PC-3 (cell line): ENCODE measurements around the gene INPP5K. TPM values are rescaled to one million over a fixed set of nuclear protein-coding genes. Genes with fewer than 3 reads are reported as not detected.

Experiments
- ATAC-seq: fragments of 200-7000 bp; cut with Tn5 transposase; 2 replicates; pipeline ENCODE4 v1.9.1; 2020; ENCODE audit warnings: mild to moderate bottlenecking, moderate library complexity
- BruUV-seq: library from RNA; stranded (reverse); fragments of 400-500 nt; replicated peaks from 2 replicates; lab custom pipeline; 2021; lab: Mats Ljungman, UMichigan
- CTCF ChIA-PET: fragments of 300-600 bp; sonication (Branson Sonifier 250); formaldehyde crosslinking; loops from one replicate; lab custom pipeline; 2022; ENCODE audit warnings: antibody characterized with exemption; lab: Charles Lee
- POLR2A ChIA-PET: fragments of 300-600 bp; sonication (Branson Sonifier 250); formaldehyde crosslinking; loops from one replicate; lab custom pipeline; 2022; ENCODE audit warnings: antibody characterized with exemption; ENCODE audit not compliant: unreplicated experiment; lab: Charles Lee
- DNase-seq: peaks from one replicate; pipeline ENCODE4 v3.0.0-alpha.2; 2015
- H2AFZ ChIP-seq: fragments of 300-600 bp; sonication (generic); 2 replicates; pipeline ENCODE4 v1.6.0; 2016; ENCODE audit warnings: antibody characterized with exemption, low read length
- H3F3A ChIP-seq: fragments of 300-600 bp; sonication (generic); one replicate; pipeline ENCODE4 v1.6.0; 2017; ENCODE audit warnings: antibody characterized with exemption, low read length, control low read depth, mild to moderate bottlenecking; ENCODE audit not compliant: unreplicated experiment
- H3K27ac ChIP-seq: fragments of 300-600 bp; sonication (generic); 2 replicates; pipeline ENCODE4 v1.5.1; 2016; ENCODE audit warnings: mild to moderate bottlenecking, low read length
- H3K27me3 ChIP-seq: fragments of 300-600 bp; sonication (generic); 2 replicates; pipeline ENCODE4 v1.6.1; 2016; ENCODE audit warnings: low read length, mixed read lengths
- H3K36me3 ChIP-seq: fragments of 300-600 bp; sonication (generic); 2 replicates; pipeline ENCODE4 v1.6.1; 2016; ENCODE audit warnings: low read depth, mixed run types, low read length, mixed read lengths
- H3K4me1 ChIP-seq: fragments of 300-600 bp; sonication (generic); 2 replicates; pipeline ENCODE4 v1.5.1; 2016; ENCODE audit warnings: low read length; ENCODE audit not compliant: insufficient read depth
- H3K4me2 ChIP-seq: fragments of 300-600 bp; sonication (generic); 2 replicates; pipeline ENCODE4 v1.6.0; 2016; ENCODE audit warnings: low read length
- H3K4me3 ChIP-seq: fragments of 300-600 bp; sonication (generic); 2 replicates; pipeline ENCODE4 v1.5.1; 2016; ENCODE audit warnings: mild to moderate bottlenecking, low read length, mixed read lengths
- H3K79me2 ChIP-seq: fragments of 300-600 bp; sonication (generic); 2 replicates; pipeline ENCODE4 v1.6.1; 2017; ENCODE audit warnings: low read length, mixed read lengths
- H3K9ac ChIP-seq: fragments of 300-600 bp; sonication (generic); 2 replicates; pipeline ENCODE4 v1.6.0; 2016; ENCODE audit warnings: mild to moderate bottlenecking, low read length
- H3K9me2 ChIP-seq: fragments of 300-600 bp; sonication (generic); replicated peaks from 2 replicates; pipeline ENCODE4 v1.6.1; 2016; ENCODE audit warnings: mixed run types, low read length, mixed read lengths
- H3K9me3 ChIP-seq: fragments of 300-600 bp; sonication (generic); 2 replicates; pipeline ENCODE4 v1.6.1; 2016; ENCODE audit warnings: low read length, mixed read lengths
- H4K20me1 ChIP-seq: fragments of 300-600 bp; sonication (generic); 2 replicates; pipeline ENCODE4 v1.6.1; 2016; ENCODE audit warnings: low read length, mixed read lengths
- EZH2 ChIP-seq: fragments of 300-600 bp; sonication (generic); IDR thresholded peaks from one replicate; pipeline ENCODE4 v1.6.1; 2017; ENCODE audit warnings: antibody characterized with exemption, mild to moderate bottlenecking, low read length; ENCODE audit not compliant: unreplicated experiment
- EZH2phosphoT487 ChIP-seq: fragments of 300-600 bp; sonication (generic); IDR thresholded peaks from 2 replicates; pipeline ENCODE4 v1.6.1; 2018; ENCODE audit warnings: mild to moderate bottlenecking, antibody characterized with exemption, low read length, borderline replicate concordance
- intact Hi-C: fragments of 100-400 bp; cut with micrococcal nuclease; formaldehyde crosslinking; loops from 2 replicates; pipeline ENCODE4 v1.9.0; 2023
- total RNA-seq: library from RNA; depleted of rRNA; stranded (reverse); fragments of >200 nt; gene quantifications from 2 replicates; pipeline ENCODE4 v1.2.3, GENCODE V29; 2014
- TF ChIP-seq, protein P1 (sequence below): fragments of 300-600 bp; sonication (generic); conservative IDR thresholded peaks from 2 replicates; pipeline ENCODE4 v1.5.1; 2017; ENCODE audit warnings: antibody characterized with exemption, low read depth, mild to moderate bottlenecking, low read length

INPP5K gene
- total RNA-seq, 1 experiment from 2014 or later, result 52.6 TPM

DNA sequence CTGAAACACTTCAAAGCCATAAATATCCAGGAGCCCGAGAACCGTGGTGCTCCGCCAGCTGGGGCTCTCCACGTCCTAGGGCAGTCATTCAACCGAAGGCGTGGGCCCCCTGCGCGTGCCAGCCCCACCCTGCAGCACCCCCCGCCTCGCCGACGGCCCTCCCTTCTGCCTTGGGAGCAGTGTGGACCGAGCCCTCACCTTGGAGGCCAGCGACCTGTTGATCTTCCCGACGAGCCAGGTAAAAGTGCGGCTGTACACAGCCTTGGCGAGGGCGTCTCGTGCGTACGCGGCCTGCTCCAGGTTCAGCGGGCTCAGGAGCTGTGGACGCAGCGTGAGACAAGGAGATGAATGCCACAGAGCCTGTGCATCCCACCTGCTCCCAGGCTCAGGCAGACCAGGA, 38.0 kb downstream of the INPP5K start:
- intact Hi-C loops, result no loop called here
- Histone ChIP-seq H3K9ac (no peak overlapping the region), H2AFZ (no peak overlapping the region), H3K4me3 (no peak overlapping the region), H3K79me2 (no peaks in the 10 kb centered on the region), H3K4me2 (no peak overlapping the region), H3K4me1 (no peaks in the 10 kb centered on the region), H3K27me3 (no peaks in the 10 kb centered on the region), H3K27ac (no peak overlapping the region), H3K9me3 (no peaks in the 10 kb centered on the region), H3K36me3 (no peaks in the 10 kb centered on the region; the same call in 1 of the 2 replicates), H3K9me2 (no peaks in the 10 kb centered on the region), H3F3A (no peaks in the 10 kb centered on the region), H4K20me1 (no peaks in the 10 kb centered on the region)
- TF ChIP-seq, protein P1, sequence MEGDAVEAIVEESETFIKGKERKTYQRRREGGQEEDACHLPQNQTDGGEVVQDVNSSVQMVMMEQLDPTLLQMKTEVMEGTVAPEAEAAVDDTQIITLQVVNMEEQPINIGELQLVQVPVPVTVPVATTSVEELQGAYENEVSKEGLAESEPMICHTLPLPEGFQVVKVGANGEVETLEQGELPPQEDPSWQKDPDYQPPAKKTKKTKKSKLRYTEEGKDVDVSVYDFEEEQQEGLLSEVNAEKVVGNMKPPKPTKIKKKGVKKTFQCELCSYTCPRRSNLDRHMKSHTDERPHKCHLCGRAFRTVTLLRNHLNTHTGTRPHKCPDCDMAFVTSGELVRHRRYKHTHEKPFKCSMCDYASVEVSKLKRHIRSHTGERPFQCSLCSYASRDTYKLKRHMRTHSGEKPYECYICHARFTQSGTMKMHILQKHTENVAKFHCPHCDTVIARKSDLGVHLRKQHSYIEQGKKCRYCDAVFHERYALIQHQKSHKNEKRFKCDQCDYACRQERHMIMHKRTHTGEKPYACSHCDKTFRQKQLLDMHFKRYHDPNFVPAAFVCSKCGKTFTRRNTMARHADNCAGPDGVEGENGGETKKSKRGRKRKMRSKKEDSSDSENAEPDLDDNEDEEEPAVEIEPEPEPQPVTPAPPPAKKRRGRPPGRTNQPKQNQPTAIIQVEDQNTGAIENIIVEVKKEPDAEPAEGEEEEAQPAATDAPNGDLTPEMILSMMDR, result no peak
- no peak for TF ChIP-seq EZH2
- TF ChIP-seq EZH2phosphoT487, result no peak
- DNase-seq (no peak), ATAC-seq (no peak)
- CTCF ChIA-PET, result no interaction called here
- no TSS peak for BruUV-seq
- POLR2A ChIA-PET, result no interaction called here

DNA sequence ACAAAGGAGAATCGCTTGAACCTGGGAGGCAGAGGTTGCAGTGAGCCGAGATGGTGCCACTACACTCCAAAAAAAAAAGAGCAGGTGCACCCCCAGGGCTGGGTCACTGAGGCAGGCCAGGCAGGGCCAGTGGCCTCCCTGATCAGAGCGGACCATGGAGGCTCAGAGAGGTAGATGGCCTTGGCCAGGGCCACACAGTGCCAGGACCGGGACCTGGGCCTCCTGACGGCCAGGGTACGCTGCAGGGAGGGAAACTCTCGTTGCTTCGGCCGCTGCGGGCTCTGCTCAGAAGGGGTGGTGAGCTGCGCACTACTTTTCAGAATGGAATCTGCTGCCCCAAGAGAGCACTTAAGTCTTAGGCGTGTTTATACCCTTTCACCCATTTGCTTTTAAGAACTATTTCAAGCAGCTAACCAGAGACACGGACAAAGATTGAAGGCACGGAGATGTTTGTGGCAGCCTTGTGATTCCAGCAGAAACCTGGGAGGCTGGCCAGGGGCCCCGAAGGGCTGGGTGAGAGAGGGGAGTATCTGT, 41.0 kb downstream of the INPP5K start:
- Histone ChIP-seq H4K20me1 (no peaks in the 10 kb centered on the region), H3K9ac (no peak overlapping the region), H3K36me3 (no peaks in the 10 kb centered on the region; the same call in 1 of the 2 replicates), H3K4me1 (no peaks in the 10 kb centered on the region), H3K4me2 (no peak overlapping the region), H3K9me2 (no peaks in the 10 kb centered on the region), H3K27me3 (no peaks in the 10 kb centered on the region), H3F3A (no peaks in the 10 kb centered on the region), H3K27ac (no peak overlapping the region), H2AFZ (no peak overlapping the region), H3K79me2 (no peaks in the 10 kb centered on the region), H3K9me3 (no peaks in the 10 kb centered on the region), H3K4me3 (no peak overlapping the region)
- no peak for TF ChIP-seq EZH2phosphoT487
- TF ChIP-seq, protein P1, result no peak
- no peak for TF ChIP-seq EZH2
- intact Hi-C loops, result no loop called here
- ATAC-seq (no peak), DNase-seq (no peak)
- CTCF ChIA-PET, result no interaction called here
- BruUV-seq, result no TSS peak
- POLR2A ChIA-PET, result no interaction called here

DNA sequence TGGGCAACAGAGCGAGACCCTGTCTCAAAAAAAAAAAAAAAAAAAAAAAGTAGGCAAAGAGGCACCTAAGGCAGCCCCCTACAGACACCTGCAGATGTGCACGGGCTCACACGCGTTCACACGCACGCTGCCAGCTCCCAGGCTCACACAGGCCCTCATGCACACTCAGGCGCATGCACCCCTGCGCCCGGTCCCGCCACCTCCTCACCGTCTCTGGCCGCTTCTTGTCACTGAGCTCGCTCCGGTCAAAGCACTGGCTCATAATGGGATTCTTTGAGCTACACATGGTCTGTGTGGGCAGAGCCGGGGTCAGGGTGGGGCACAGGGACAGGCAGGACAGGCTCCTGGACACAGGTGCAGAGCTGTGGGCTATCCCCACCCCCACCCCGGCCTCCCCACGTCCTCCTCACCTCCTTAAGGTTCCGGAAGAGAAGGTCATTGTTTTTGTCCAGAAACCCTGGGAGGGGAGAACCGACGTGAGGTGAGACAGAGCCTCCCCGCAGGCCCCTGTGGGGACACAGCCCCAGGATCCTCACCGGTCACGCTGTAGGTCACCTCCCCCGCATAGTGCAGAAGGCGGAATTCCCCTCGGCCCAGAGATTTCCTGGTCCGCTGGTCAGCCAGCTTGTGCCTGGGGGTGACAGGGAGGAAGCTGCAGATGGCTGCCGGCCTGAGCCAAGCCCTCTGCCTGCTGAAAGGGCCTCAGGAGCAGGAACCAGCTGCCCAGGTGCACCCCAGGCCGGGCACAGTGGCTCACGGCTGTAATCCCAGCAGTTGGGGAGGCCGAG, 41.8 kb downstream of the INPP5K start:
- Histone ChIP-seq H3K27ac (no peak overlapping the region), H3K9me3 (no peaks in the 10 kb centered on the region), H4K20me1 (no peaks in the 10 kb centered on the region), H3K4me3 (no peak overlapping the region), H2AFZ (no peak overlapping the region), H3K9me2 (no peaks in the 10 kb centered on the region), H3K27me3 (no peaks in the 10 kb centered on the region), H3K79me2 (no peaks in the 10 kb centered on the region), H3K4me2 (no peak overlapping the region), H3F3A (no peaks in the 10 kb centered on the region), H3K9ac (no peak overlapping the region), H3K4me1 (no peaks in the 10 kb centered on the region), H3K36me3 (no peaks in the 10 kb centered on the region; the same call in 1 of the 2 replicates)
- ChIA-PET CTCF (no interaction called here), POLR2A (no interaction called here)
- intact Hi-C loops, result no loop called here
- no peak for DNase-seq
- BruUV-seq, result no TSS peak
- ATAC-seq, result no peak
- TF ChIP-seq, protein P1, result no peak
- TF ChIP-seq EZH2, result no peak
- TF ChIP-seq EZH2phosphoT487, result no peak
